HG02610 (cell line): ENCODE measurements around the gene VMAC.
"Not testable (repeated sequence)": the region's sequence is repeated elsewhere in the genome, so short reads cannot be mapped to it uniquely, and the experiment has no call there.

Experiments used
- ATAC-seq: cut with Tn5 transposase; IDR thresholded peaks from one replicate; pipeline ENCODE4 v1.9.1; 2021; ENCODE audit warnings: mild to moderate bottlenecking, moderate library complexity; ENCODE audit not compliant: unreplicated experiment

The VMAC gene

GRCh38 chr19:5883157-5883873 lies 21.4 kb upstream of the VMAC start:
- not testable (repeated sequence) for ATAC-seq

GRCh38 chr19:5884065-5884811 lies 20.4 kb upstream of the VMAC start:
- ATAC-seq: not testable (repeated sequence)

- no peak for ATAC-seq
These were observed 15.2 kb upstream of the VMAC start for GRCh38 chr19:5889288-5889971.

- no peak for ATAC-seq
These were observed 14.6 kb upstream of the VMAC start for GRCh38 chr19:5890099-5890498.

GRCh38 chr19:5891572-5891937 lies 13.1 kb upstream of the VMAC start:
- no peak for ATAC-seq

GRCh38 chr19:5891938-5892771 lies 12.5 kb upstream of the VMAC start:
- ATAC-seq: no peak

- ATAC-seq: no peak
These were observed 11.8 kb upstream of the VMAC start for GRCh38 chr19:5892772-5893275.

- ATAC-seq: no peak
These were observed 11.3 kb upstream of the VMAC start for GRCh38 chr19:5893296-5893903.

GRCh38 chr19:5893907-5894703 lies 10.6 kb upstream of the VMAC start:
- no peak for ATAC-seq

- no peak for ATAC-seq
These were observed 9.8 kb upstream of the VMAC start for GRCh38 chr19:5894704-5895349.

GRCh38 chr19:5895409-5895808 lies 9.3 kb upstream of the VMAC start:
- no peak for ATAC-seq

- no peak for ATAC-seq
These were observed 8.8 kb upstream of the VMAC start for GRCh38 chr19:5895890-5896289.

- no peak for ATAC-seq
These were observed 8.2 kb upstream of the VMAC start for GRCh38 chr19:5896365-5897076.

- ATAC-seq: no peak
These were observed 7.3 kb upstream of the VMAC start for GRCh38 chr19:5897189-5897969.

GRCh38 chr19:5899728-5900526 lies 4.7 kb upstream of the VMAC start:
- ATAC-seq: no peak

- no peak for ATAC-seq
These were observed 3.7 kb upstream of the VMAC start for GRCh38 chr19:5900976-5901375.

GRCh38 chr19:5903056-5903623 lies 1.5 kb upstream of the VMAC start:
- ATAC-seq: no peak
